Body of pancreas (tissue), 4 donors: ENCODE results near the gene SBSN.

Source experiments
- CTCF ChIP-seq, 7 experiments: fragments of 450-650 bp in 4 of 7; fragments of 200-600 bp in 3 of 7; sonication (generic) in 3 of 7; IDR thresholded peaks; one replicate each; pipeline ENCODE4 v1.5.1; 2016 to 2019; ENCODE audit warnings: antibody characterized with exemption in 7 of 7
- POLR2A ChIP-seq, 3 donors: fragments of 450-650 bp; IDR thresholded peaks; one replicate each; pipeline ENCODE4 v1.6.1; 2016; ENCODE audit warnings: antibody characterized with exemption in 3 of 3, mild to moderate bottlenecking in 2 of 3

DNA sequence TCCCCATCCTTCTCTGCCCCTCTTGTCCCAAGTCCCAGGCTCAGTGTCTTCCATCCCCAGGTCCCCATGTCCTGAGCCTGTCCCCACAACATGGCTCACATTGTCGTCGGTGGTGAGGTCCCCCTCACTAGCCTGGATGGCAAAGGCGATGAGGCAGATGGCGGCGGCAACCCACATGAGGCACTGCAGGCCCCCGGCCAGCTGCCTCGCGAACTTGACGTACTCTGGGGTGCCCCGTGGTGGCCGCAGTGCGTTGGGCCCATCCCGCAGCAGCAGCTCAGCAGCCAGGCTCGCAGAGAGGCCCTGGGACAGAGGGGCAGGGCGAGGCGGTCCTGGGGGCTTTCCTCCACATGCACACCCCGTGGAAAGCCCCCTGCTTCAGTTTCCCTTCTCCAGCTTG is 34.2 kb upstream of the SBSN start:
- TF ChIP-seq CTCF (IDR thresholded peaks at IDR 0.05) = no peak
- no peak for TF ChIP-seq POLR2A (IDR thresholded peaks at IDR 0.05)
